Renal cortex interstitium (tissue), 11 donors: ENCODE data around the gene NARS2. TPM values are rescaled to one million over a fixed set of nuclear protein-coding genes. Genes with fewer than 3 reads are reported as not detected.
"Not testable (repeated sequence)": the region's sequence is repeated elsewhere in the genome, so short reads cannot be mapped to it uniquely, and the experiment has no call there.

Experiments
- DNase-seq, 11 donors: peaks; one replicate each; pipeline ENCODE4 v3.0.0-alpha.2; 2013; ENCODE audit warnings: low read depth in 9 of 11, low spot score in 4 of 11; ENCODE audit errors: extremely low read depth in 1 of 11
- polyA plus RNA-seq, 3 donors: library from polyadenylated mRNA; unstranded; fragments of 120-200 nt; gene quantifications; one replicate each; pipeline ENCODE4 v1.2.1, GENCODE V29; 2013; ENCODE audit not compliant: insufficient read length in 3 of 3

Gene NARS2
- polyA plus RNA-seq, 3 donors = 41.6 to 47.0 (median 44.6) TPM

DNA sequence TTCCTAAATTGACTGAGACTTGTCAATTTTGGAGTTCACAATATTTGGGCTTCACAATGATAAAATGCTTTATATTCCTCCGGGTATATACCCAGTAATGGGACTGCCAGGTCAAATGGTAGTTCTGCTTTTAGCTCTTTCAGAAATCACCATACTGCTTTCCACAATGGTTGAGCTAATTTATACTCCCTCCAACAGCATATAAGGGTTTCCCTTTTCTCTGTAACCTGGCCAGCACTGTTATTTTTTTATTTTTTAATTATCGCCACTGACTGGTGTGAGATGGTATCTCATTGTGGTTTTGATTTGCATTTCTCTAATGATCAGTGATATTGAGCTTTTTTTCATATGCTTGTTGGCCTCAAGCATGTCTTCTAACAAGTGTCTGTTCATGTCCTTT is 21.8 kb downstream of the NARS2 start:
- DNase-seq = no peak

DNA sequence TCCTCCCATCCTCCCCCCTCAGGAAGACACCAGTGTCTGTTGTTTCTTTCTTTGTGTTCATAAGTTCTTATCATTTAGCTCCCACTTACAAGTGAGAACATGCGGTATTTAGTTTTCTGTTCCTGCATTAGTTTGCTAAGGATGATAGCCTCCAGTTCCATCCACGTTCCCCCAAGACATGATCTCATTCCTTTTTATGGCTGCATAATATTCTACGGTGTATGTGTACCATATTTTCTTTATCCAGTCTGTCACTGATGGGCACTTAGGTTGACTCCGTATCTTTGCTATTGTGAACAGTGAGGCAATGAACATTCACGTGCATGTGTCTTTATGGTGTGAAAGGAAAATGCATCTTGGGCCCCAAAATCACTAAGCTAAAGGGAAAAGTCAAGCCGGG is 22.5 kb downstream of the NARS2 start:
- DNase-seq = not testable (repeated sequence)

DNA sequence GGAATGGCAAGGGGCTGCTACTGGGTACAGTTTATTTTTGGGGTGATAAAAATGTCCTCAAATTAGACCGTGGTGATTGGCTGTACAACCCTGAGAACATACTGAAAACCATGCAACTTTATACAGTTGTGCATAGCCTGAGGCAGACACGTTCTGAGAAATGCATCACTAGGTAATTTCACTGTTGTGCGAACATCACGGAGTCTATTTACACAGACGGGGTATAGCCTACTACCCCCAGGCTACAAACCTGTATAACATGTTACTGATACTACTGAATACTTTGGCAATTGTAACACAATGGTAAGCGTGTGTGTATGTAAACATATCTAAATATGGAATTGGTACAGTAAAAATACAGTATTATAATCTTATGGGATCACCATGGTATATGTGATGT is 23.6 kb downstream of the NARS2 start:
- no peak for DNase-seq

DNA sequence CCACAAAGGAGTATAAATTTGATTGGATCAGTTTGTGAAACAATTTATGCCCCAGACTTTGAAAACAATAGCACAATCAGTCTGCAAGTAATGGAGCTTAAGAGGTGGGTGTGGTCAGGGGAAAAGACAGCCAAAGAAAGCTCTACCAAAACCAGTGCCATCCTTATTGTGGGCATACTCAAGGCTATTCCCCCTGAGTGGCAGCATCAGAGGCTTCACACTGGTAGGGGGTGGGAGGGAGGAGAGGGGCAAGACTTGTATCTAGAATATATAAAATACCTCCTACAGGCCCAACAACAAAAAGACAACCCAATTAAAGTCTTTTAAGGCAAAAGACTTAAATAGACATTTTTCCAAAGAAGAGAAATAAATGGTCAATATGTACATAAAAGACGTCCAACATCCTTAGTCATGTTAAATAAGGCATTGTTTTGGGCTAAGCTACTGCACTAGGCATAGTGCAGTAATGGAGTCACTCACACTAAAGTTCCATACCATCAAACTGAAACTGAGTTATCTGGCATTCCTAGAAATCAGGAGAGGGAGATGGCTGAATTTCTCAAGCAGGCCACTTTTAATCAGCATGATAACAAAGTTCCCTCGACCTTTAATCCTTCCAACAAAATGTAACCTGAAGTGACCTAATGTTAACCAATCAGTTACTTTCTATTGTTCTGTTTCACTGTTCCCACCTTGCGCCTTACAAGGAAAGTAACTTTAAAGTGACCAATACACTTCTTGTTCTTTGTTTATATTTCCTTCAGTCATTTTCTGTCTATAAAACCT is 24.8 kb downstream of the NARS2 start:
- no peak for DNase-seq

DNA sequence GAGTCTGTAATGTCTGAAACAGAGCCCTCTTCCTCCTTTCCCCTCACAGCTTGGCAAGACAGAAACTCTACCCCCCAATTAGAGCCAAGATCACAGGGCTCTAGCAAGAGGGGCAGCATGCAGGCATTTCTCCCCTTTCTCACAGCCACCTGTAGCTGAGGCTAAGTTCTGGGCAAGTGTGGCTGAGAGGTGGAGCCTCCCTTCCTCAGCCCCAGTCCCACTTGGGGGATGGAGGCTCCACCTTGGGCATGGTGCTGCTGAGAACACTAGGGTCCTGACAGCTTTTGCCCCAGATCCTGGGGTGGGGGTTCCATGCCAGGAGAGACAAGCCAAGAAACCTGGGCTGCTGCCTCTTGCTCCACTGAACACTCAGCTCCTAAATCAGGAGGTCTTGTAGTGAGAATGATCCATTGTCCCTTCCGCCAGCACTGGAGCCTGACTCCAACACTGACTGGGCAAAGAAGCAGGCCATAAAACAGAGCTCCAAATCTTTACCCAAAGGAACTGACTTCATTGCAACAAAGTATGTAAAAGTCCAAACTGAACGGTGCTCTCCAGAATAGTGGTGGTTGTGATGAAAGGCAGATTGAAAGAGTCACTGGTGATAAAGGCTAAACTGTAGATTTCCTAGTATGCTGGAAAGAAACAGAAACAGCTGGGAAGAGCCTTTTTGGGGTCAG is 25.6 kb downstream of the NARS2 start:
- DNase-seq = no peak

DNA sequence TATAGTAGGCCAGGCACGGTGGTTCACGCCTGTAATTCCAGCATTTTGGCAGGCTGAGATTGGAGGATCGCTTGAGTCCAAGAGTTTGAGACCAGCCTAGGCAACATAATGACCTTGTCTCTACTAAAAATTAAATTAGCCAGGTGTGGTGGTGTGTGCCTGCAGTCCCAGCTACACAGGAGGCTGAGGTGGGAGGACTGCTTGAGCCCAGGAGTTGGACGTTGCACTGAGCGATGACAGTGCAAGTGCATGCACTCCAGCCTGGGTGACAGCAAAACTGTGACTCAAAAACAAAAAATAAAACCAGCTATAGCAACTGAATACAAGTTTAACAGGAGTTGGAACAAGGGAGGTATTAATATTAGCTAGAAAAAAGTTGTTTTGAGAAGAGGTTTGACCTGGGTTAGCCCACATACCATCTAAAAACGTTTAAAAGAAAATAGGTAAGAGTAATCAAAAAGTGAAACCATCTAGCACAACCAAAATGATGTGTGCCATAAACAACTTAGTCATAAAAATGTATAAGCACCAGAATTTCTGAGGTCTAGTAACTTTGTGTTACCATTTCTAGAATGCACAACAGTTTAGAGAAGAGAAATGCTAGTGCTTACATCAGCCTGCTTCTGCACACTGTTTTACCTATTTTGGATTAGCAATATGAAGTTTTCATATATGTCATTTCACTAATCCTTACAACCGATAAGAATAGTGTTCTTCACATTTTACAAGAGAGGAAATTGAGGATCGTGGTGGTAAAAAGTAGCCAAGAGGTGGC is 26.5 kb downstream of the NARS2 start:
- no peak for DNase-seq

DNA sequence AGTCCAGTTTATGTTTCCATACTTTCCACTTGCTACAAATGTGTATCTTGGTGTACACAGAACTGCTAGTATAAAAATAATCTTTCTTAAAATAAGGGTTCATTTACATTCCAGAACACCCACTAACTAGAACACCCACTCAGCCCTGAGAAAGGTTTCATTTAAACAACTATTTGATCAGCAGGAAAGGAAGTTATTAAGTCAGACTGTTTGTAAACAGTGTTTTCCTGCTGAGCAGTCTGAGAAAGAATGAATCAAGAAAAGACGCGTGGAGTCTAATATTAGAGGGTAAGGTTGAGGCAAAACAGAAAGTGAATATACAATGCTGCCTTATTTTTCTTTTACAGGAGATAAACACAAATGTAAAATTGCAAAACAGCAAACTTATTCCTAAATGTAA is 32.7 kb downstream of the NARS2 start:
- DNase-seq = no peak

DNA sequence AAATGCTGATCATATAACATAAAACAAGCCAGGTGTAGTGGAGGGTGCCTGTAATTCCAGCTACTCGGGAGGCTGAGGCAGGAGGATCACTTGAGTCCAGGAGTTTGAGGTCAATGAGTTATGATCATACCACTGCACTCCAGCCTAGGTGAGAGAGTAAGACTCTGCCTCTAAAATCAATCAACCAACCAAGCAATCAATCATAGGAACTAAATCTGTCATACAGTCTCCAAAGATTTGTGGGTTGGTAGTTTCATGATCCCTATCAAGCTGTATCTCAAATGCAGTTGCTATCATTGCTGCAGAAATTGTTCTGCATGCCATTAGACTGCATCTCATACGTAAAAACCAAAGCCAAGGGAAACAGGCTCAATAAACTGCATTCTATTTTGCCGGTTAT is 33.1 kb downstream of the NARS2 start:
- DNase-seq = no peak

DNA sequence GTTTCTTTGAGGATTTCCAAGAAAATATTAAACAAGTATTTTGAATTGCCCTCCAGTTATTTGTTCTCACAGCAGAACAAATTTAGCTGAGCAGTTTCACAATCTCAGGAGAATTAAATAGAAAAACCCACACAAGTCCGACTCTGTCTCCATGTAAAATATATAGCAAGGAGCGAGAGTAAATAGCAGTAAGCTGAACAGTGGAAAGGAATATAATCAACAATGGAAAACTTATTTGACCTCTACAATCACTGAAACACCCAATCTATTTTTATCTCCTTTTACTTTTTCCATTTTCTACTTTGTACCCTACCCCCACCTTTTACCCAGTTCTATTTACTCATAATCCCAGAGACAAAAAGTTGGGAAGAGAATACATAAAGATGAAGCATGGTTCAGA is 34.4 kb downstream of the NARS2 start:
- no peak for DNase-seq

DNA sequence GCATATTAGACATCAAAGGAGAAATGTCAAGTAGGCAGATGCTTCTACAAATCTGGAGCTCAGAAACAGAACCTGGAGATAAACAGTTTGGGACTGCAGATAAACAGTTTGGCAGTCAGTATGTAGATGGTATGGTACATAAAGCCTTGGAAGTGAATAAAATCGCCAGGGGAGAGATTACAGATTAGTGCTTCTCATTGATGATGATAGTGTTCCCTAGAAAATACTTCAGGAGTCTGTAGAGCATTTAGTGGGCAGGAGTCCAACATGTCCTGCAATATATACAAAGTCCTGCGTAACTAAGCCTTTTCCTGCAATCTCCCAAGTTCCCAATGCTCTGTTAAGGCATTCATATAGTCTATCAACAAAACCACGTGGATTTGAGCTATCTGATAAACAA is 35.2 kb downstream of the NARS2 start:
- no peak for DNase-seq

DNA sequence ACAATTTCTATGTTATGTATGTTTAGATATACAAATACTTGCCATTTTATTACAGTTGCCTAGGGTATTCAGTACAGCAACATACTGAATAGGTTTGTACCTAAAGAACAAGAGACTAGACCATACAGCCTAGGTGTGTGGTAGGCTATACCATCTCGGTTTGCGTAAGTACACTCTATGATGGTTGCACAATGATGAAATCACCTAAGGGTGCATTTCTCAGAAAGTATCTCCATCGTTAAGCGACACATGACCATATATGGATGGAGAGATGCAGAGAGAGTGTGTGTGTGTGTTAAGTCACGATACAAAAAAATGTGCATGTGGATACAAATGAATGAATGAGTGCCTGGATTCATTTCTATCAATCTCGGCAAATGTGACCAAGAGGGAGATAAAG is 37.7 kb downstream of the NARS2 start:
- no peak for DNase-seq

DNA sequence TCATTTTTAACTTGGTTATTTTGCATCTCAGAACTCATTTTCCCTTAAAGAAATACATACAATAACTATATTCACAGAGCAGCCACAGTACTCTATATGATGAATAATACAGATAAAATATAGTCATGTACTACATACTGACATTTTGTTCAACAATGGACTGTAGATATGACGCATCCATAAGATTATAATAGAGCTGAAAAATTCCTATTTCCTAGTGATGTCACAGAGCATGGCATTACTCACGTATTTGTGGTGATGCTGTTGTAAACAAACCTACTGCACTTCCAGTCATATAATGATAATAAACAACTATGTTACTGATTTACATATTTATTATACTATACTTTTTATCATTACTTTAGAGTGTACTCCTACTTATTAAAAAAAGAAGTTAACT is 38.7 kb downstream of the NARS2 start:
- DNase-seq = no peak

DNA sequence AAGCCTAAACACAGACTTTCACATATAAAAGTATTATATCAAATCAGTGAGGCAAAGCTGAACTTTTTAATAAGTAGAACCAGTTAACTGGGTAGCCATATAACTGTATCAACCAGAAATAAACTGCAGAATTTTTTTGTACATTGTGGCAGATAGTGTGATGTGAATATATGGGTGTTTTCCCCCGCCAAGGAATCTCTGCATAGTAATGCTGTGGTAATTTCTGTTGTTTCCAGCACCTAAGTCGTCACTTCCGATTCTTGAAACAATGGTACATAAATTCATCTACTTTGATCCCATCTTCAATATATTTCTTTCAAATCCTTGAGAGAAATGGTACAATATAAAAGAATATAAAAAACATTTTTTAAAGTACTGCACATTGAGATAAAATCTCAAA is 39.6 kb downstream of the NARS2 start:
- DNase-seq = no peak

DNA sequence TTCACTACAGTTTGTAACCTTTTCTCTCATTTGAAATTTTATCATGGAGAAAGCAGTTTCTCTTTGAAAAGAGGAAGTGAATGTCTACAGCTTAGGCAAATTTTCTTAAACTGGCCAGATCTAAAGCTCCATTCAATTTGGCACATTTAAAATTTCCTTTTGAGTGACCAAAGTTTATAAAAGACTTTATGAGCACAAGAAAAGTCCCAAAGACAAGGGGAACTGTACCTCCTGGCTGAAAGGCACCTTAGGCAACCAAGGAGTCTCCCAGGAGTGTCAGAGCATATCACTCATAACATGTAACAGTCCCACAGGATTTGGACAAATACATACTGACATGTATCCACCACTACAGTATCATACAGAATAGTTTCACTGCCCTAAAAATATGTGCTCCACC is 41.3 kb downstream of the NARS2 start:
- DNase-seq = no peak

DNA sequence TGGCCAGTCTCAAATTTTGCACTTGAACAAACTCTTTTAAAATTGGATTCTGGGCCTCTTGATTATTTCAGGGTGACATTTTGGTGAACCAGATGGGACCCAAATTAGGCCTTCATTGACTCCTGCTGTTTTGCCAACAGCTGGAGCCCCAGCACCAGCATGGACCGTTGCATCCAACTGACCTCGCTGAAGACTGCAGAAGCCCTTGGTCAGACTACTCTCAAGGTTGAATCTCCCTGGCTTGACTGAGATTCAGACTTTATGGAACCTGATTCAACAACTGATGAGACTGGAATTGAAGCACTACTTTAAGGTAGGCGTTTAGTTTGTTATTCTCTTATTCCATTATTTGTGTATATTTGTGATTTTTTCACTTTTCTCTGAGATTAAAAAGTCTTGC is 41.7 kb downstream of the NARS2 start:
- no peak for DNase-seq

DNA sequence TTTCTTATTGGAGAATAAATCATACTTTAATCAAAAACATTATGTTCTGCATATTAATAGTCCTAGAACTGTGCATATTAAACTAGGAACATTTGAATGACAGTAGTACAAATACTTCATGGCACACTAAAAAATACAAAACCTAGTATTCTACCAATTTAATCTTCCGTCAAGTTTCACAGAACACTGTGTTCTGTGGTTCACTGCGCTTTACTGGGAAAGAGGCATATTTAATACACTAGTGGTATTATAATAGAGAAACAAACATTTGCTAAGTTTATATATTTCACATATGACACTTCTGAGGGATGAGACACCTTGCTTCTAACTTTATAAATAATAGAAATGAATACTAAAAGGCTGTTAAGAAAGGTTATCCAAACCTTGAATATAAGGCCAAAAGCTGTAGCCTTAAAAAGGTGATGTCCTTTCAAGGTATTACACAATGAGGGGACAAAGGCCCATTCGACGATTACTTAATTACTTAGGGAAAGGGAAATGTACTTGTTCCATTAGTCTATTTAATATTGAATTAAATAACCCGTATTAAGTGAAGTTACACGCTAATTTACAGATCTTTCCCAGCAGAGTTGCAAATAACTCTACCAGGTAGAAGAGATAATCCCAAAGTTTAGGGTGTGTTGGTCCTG is 48.0 kb downstream of the NARS2 start:
- DNase-seq = no peak

DNA sequence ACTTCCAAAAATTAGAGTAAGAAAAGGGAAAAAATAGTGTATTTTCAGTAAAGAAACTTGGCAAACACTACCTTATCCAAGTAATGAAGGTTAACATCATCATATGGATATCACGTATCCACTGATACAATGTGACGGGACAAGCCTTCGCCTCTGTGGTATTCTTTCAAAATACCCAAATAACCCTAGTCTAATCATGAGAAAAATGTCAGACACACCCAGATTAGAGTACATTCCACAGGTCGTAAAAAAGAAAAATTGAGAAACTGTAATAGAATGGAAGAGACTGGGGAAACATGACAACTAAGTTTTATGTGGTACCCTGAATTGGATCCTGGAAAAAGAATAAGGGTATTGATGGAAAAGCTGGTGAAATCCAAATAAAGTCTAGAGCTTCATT is 48.9 kb downstream of the NARS2 start:
- DNase-seq = no peak

DNA sequence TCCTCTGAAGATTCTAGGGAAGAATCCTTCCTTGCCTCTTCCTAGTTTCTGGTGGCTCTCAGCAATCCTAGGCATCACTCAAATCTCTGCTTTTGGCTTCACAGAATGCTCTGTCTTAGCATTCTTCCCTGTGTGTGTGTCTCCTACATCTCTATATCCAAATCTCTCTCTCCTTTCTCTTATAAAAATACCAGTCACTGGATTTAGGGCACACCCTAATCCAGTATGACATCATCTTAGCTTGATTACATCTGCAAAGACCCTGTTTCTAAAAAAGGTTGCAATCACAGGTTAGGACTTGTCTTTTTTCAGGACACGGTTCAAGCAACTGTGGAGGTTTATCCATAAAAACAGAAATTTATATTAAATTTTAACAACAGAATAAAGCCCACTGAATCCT is 54.4 kb downstream of the NARS2 start:
- DNase-seq = no peak

DNA sequence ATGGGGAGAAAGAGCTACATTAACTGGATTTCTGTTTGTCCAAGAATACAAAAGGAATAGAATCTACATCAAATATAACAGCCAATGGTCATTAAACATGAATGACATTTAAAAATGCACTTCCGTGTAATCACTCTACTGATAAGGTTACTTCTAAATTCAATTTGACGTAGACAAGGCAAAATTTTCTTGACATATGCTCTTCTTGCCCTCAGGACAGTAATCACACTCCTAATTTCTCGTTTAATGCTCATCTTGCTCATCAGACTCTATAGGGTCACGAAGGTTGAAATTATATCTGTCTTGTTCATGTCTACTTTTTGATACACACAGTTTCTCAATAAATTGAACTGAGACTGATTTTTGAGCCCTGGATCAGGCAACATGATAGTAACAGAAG is 58.4 kb downstream of the NARS2 start:
- DNase-seq = no peak
